HEK293T (cell line): Measurements from ENCODE around the gene LRBA.

Experiments used
- ELF4 ChIP-seq: fragments of 450-650 bp; IDR thresholded peaks from 2 replicates; pipeline ENCODE4 v1.6.1; 2017; ENCODE audit warnings: antibody characterized with exemption
- FOXM1 ChIP-seq: fragments of 450-650 bp; IDR thresholded peaks from 2 replicates; pipeline ENCODE4 v1.6.1; 2017; ENCODE audit warnings: mild to moderate bottlenecking, borderline replicate concordance
- HDGF ChIP-seq: fragments of 450-650 bp; IDR thresholded peaks from 2 replicates; pipeline ENCODE4 v1.6.1; 2017; ENCODE audit warnings: antibody characterized with exemption, borderline replicate concordance
- NFRKB ChIP-seq: fragments of 450-650 bp; IDR thresholded peaks from 2 replicates; pipeline ENCODE4 v1.6.1; 2016; ENCODE audit warnings: mild to moderate bottlenecking, moderate library complexity
- PKNOX1 ChIP-seq: fragments of 450-650 bp; IDR thresholded peaks from 2 replicates; pipeline ENCODE4 v1.6.1; 2016
- SUZ12 ChIP-seq: fragments of 450-650 bp; IDR thresholded peaks from 2 replicates; pipeline ENCODE4 v1.6.1; 2016; ENCODE audit warnings: mild to moderate bottlenecking

- TF ChIP-seq FOXM1 (no peak), SUZ12 (no peak), NFRKB (no peak), HDGF (no peak), ELF4 (no peak), PKNOX1 (no peak)
Measured at GRCh38 chr4:150817017-150817416, 198.1 kb downstream of the LRBA start.
